GM19099 (cell line): ENCODE results near the gene PLCB1.

Experiments
- POLR2A ChIP-seq: IDR thresholded peaks from 3 replicates; pipeline ENCODE4 v1.6.1; 2011; ENCODE audit warnings: low read depth; ENCODE audit not compliant: insufficient read length; ENCODE audit errors: extremely low read depth

Gene PLCB1

DNA sequence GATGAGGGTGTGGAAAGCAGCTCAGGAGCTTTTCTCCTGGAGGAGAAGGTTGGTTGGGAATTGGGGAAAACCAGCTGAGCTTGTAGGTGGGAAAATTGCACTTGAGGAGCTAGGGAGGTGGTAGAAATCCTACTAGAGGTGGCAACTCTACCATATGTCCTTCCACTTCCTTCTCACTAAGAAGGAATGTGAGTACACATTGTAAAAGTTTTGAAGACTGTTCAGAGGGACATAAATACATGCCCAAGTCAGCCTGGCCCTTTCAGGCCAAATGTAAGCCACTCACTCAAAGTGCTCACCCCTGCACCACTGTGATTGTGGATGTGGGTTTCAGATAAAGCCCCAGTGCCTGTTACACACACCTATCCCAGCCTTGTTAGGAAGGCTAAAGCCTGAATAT is 646.3 kb downstream of the PLCB1 start:
- no peak for TF ChIP-seq POLR2A

DNA sequence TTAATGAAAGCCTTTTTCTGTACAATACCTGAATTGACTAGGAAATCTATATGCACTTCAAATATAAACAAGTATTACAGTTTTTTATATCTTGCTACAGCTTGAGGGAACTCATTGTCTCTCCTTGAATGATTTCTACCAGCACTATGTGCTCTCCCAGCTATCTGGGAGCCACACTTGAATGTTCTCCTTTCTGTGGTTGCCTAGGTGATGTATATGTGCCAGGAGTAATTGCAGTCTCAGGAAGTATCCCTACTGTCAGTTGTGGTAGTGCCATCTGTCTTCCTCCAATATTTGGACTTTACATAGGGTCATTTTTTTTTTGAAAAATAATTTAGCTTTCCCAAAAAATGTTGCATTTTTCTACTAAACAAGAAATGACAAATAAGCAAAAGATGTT is 648.8 kb downstream of the PLCB1 start:
- no peak for TF ChIP-seq POLR2A

DNA sequence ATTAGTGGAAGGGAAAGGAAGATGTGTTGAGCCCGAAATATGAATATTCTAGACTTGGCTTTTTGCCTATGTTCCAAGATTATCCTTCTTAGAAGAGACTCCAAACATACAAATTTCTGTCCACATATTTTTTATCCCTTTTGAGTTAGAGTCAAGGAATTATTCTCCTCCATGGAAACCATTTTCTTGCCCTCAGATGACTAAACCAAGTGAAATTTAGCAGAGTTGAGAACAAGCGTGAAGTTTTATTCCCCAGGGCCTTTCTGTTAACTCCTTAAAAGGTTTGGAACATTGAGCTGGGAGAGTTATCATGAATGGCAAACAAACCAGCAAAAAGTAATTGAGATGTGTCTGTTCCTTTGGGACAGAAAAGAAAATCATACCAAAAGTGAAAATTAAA is 650.7 kb downstream of the PLCB1 start:
- no peak for TF ChIP-seq POLR2A

DNA sequence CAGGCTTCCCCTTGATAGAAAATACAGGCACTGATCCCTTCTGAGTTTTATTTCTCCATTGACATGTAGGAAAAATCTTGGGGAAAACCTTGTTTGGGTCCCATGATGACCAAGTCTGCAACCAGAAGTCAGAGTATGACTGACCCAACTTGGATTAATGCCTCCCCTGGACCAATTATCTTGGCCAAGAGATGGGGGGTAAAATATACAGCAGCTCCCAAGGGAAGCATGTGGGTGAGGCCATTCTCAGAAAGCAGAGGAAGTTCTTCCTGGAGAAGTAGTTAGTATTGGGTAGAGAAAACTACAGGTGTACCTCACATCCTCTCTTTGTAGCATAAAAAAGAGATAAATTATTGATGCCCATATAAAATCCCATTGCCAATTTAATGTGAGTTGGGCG is 651.7 kb downstream of the PLCB1 start:
- no peak for TF ChIP-seq POLR2A

DNA sequence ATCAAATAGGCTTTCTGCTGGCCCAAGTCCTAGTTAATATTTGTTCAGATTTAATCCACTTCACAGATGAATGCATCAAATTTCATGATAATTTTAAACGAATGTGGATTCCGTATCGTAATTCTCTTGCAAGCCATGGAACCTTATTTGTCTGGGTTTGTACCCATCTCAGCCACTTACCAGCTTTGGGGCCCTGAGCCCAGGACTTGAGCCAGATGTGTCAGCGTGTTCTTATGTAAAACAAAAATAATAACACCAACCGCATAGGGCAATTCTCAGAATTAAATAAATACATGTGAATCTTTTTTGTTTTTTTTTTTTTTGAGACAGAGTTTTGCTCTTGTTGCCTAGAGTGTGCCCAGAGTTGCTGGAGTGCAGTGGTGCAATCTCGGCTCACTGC is 654.3 kb downstream of the PLCB1 start:
- no peak for TF ChIP-seq POLR2A

DNA sequence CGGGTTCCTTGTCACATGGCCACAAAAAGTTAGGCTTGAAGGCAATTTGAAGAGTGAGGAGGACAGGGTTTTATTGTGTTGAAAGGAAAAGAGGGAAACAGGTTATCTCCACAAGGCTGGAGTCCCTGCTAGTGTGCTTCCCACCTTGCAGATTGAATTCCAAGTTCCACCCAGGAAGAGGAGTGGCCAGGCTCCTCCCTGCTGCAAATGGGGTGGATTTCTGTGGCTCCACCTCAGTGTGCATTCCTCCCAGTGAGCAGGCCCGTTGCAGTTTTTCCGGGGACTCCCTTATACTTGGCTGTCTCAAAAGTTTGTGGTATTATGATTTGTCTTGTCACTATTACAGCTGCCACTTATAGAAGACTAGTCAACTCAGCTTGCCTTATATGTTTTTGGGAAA is 655.0 kb downstream of the PLCB1 start:
- TF ChIP-seq POLR2A = no peak

DNA sequence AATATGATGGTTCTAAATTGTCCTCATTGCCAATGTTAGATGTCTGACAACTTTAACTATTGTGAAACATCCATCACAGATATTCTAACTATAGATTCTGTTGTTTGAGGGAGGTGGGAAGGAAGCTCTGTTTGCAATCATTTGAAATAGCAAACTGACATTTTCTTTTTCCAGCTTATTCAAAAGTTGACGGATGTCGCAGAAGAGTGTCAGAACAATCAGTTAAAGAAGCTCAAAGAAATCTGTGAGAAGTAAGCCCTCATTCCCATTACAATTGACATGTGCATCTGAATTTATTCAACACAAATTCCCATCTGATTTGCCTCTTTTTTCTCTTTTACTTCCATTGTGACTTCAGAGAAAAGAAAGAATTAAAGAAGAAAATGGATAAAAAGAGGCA is 656.2 kb downstream of the PLCB1 start:
- no peak for TF ChIP-seq POLR2A

DNA sequence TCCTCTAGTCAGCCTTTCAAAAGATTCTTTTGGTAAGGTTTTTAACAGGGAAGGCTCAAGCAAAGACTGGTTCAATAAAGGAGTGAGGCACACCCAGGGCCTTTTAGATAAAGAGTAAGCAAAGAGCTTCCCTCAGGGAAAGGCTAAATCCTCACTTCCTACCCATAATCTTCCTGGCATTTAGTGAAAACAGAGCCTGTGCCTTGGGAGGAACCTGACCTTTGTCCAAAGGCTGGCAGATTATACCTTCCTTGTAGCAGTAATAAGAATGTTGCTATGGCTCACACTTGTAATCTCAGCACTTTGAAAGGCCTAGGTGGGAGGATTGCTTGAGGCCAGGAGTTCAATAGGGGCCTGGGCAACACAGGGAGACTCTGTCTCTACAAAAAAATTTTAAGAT is 656.8 kb downstream of the PLCB1 start:
- no peak for TF ChIP-seq POLR2A

DNA sequence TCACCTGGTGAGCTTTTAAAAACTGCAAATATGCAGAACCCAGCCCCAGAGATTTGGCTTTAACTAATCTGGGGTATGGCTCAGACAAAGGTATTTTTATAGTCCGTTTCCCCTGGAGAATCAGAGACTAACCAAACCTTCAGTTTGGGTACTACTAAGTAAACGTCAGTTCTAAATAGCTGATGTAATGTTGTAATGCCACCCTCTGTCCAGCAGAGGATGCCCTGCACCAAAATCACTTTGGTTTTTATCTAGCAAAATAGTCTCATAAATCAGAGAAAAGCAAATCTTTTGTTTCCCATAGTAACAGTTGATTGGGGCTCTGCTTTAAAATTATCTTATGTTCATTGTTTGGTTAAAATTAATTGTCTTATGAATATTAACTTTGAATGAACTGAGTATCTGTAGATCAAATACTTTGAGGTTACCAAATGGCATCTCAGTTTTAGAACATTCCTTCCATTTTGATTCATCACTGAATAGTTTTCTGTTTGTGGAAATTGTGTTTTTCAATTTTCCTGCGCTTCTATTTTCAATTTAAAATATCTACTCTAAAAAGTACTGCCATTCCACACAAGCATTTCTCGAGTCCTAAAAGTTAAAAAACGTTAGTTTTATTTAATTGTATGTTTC is 658.5 kb downstream of the PLCB1 start:
- TF ChIP-seq POLR2A = no peak

DNA sequence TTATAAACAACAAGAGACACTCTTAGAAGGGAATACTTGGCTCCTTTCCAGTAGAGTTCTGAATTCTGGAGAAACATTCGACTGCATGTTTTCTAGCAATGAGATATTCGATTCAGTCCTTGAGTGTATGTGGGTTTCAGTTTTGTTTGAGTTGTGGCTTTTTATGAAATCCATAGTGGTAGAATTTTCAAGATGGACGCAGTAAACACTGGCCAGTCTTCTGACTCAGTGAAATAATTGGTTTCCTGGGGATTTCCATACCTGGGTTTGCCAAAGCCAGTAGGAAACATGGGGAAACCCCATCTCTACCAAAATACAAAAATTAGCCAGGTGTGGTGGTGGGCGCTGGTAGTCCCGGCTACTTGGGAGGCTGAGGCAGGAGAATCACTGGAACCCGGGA is 663.3 kb downstream of the PLCB1 start:
- no peak for TF ChIP-seq POLR2A

DNA sequence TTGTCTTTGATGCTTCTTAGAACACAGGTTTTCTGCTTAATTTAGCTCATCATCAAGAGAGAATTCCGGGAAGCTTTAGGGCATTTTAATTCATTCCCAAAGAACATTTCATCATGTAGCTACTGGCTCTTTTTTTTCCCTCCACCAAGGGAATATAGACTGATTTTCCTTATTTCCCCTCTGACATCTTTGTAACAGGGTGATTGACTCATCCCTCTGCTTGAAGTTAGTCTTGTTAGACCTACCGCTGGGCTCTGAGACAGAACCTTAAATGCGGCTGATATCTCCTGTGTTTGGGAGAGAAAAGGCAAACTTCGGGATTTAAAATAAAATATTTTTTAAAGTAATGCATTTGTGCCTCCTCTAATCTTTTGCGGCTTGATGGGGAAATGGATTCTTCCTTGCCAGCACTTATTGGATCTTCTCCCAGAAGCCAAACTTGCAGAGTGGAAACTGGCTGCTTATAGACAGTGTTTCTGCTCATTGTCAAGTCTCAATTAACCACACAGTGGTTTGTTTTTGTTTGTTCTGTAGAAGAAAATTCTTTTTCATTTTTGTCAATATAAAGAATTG is 664.1 kb downstream of the PLCB1 start:
- no peak for TF ChIP-seq POLR2A

DNA sequence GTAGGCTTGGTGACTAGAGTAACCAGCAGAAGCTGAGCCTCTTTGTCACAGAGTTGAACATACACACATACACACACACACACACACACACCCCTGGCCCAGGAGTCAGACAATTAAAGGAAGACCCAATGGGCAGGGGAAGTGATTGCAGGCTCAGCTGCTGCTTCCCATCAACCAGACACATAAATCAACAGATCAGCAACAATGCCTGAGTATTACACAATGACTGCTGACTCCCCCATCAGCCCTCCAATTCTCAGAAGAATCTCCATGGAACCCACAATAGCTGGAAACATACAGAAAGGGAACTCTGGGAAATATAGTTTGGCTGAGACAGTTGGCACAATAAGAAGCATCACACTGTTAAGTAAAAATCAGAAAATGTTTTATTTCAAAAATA is 666.4 kb downstream of the PLCB1 start:
- TF ChIP-seq POLR2A = no peak

DNA sequence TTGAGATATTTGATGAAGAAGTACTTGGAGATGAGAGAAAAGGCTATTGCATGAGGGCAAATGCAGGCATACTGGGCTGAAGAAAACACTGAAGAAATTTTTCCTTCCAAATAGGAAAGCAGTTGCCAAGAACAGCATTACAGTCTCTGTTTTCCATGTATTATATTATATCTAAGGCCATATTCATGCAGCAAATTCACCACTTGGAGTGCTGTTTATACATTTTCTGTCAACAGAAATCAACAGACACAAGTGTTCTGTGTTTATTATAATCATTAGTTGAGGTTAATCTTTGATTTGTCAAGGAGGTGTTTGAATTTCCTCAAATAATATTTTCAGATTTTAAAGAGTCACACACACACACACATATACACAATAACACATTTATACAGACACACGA is 668.0 kb downstream of the PLCB1 start:
- TF ChIP-seq POLR2A = no peak

DNA sequence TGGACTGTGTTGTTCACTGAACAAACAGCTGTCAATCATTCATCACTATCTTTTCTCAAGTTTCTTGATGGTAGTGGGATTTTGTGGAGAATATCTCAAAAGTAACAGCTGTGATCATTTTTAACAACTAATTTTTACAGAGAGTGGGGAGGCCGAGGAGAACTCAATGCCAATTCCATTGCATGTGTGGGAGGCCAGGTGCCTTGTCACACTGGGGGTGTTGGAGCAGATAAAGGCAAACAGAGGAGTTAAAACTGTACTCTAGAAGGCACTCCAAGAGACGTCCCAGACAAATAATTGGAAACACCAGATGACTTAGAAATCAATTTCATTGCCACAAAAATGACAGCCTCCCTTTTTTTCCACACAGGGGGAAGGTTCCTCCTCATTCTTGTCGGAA is 669.6 kb downstream of the PLCB1 start:
- TF ChIP-seq POLR2A = no peak

DNA sequence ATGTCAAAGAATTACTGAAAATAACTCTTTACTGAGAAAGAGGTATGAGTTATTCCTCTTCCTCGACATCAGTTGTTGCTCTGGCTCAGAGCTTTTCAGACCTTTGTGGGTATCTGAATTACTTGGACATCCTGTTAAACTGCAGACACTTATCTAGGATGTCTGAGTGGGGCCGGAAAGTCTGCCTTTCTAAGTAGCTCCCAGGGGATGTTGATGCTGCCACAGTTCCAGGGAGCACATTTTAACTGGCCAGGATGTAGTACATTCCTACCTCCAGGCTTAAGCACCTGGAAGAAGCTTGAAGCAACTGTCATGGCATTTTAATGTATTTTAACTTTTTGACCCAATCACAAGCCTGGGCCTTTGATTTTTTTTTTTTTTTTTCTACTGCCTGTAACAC is 671.0 kb downstream of the PLCB1 start:
- TF ChIP-seq POLR2A = no peak

DNA sequence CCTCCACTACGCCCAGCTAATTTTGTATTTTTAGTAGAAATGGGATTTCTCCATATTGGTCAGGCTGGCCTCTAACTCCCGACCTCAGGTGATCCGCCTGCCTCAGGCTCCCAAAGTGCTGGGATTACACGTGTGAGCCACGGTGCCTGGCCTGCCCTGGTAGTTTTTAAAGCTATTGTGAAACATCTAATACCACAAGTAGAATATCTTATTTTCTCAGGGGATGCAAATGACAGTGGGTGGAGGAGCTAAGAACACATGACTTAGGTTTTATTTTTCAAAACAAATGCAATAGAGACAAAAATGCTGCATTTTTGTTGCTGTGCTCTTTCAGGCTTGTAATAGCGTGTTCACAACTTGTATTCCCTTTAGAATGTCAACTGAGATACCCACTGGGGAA is 671.9 kb downstream of the PLCB1 start:
- TF ChIP-seq POLR2A = no peak
